ENCODE measurements around the gene GPC3. TPM values are rescaled to one million over a fixed set of nuclear protein-coding genes. Genes with fewer than 3 reads are reported as not detected.

Gene GPC3
- total RNA-seq, 6 experiments from 2014 or later: not detected

GRCh38 chrX:133681421-133681820 is 304.0 kb downstream of the GPC3 start:
- Mint-ChIP-seq H3K27me3 (ENCODE audit: insufficient read depth) (no peaks in the 10 kb centered on the region), H3K9me3 (peaks cover 3% of the 10 kb centered on the region; the same call in 1 of the 2 replicates), H3K36me3 (ENCODE audit: low read depth) (no peaks in the 10 kb centered on the region), H3K4me1 (ENCODE audit: low read depth) (no peaks in the 10 kb centered on the region), H3K27ac (no peak overlapping the region), H3K4me3 (no peak overlapping the region)
- TF ChIP-seq CTCF (IDR thresholded peaks at IDR 0.05): no peak
- no peak for DNase-seq

GRCh38 chrX:133677123-133678063 is 308.0 kb downstream of the GPC3 start:
- no peak for DNase-seq
- no peaks in the 10 kb centered on the region for H3K4me1 Mint-ChIP-seq (ENCODE audit: low read depth)
- H3K9me3 Mint-ChIP-seq: no peaks in the 10 kb centered on the region
- H3K36me3 Mint-ChIP-seq (ENCODE audit: low read depth): no peaks in the 10 kb centered on the region
- H3K4me3 Mint-ChIP-seq: no peak overlapping the region
- no peak for TF ChIP-seq CTCF (IDR thresholded peaks at IDR 0.05)
- H3K27ac Mint-ChIP-seq: no peak overlapping the region
- no peaks in the 10 kb centered on the region for H3K27me3 Mint-ChIP-seq (ENCODE audit: insufficient read depth)

GRCh38 chrX:133676344-133677122 is 308.9 kb downstream of the GPC3 start:
- DNase-seq: no peak
- Mint-ChIP-seq H3K4me1 (ENCODE audit: low read depth) (no peaks in the 10 kb centered on the region), H3K4me3 (no peak overlapping the region), H3K27ac (no peak overlapping the region), H3K9me3 (no peaks in the 10 kb centered on the region), H3K36me3 (ENCODE audit: low read depth) (no peaks in the 10 kb centered on the region), H3K27me3 (ENCODE audit: insufficient read depth) (no peaks in the 10 kb centered on the region)
- no peak for TF ChIP-seq CTCF (IDR thresholded peaks at IDR 0.05)

GRCh38 chrX:133674726-133675470 is 310.5 kb downstream of the GPC3 start:
- no peaks in the 10 kb centered on the region for H3K36me3 Mint-ChIP-seq (ENCODE audit: low read depth)
- no peak for TF ChIP-seq CTCF (IDR thresholded peaks at IDR 0.05)
- H3K4me1 Mint-ChIP-seq (ENCODE audit: low read depth): no peaks in the 10 kb centered on the region
- H3K27me3 Mint-ChIP-seq (ENCODE audit: insufficient read depth): no peaks in the 10 kb centered on the region
- no peak overlapping the region for H3K27ac Mint-ChIP-seq
- no peaks in the 10 kb centered on the region for H3K9me3 Mint-ChIP-seq
- DNase-seq: no peak
- H3K4me3 Mint-ChIP-seq: no peak overlapping the region

GRCh38 chrX:133670383-133670782 is 315.0 kb downstream of the GPC3 start:
- H3K4me3 Mint-ChIP-seq: no peak overlapping the region
- no peak for DNase-seq
- H3K4me1 Mint-ChIP-seq (ENCODE audit: low read depth): no peaks in the 10 kb centered on the region
- no peaks in the 10 kb centered on the region for H3K36me3 Mint-ChIP-seq (ENCODE audit: low read depth)
- H3K27ac Mint-ChIP-seq: no peak overlapping the region
- no peaks in the 10 kb centered on the region for H3K9me3 Mint-ChIP-seq
- TF ChIP-seq CTCF (IDR thresholded peaks at IDR 0.05): peak; percentile 67
- H3K27me3 Mint-ChIP-seq (ENCODE audit: insufficient read depth): no peaks in the 10 kb centered on the region; the same call in 1 of the 2 replicates
